NOMO-1 (cell line): ENCODE results near the gene LUC7L2.
A peak's percentile ranks its signal among the peaks of the same experiment; 100 is the strongest.
"Not testable (repeated sequence)": the region's sequence is repeated elsewhere in the genome, so short reads cannot be mapped to it uniquely, and the experiment has no call there.

Experiments used
- DNase-seq, 2 experiments: peaks; one replicate each; lab custom pipeline; 2025; ENCODE audit not compliant: unreplicated experiment in 2 of 2; lab: John Stamatoyannopoulos, UW

The LUC7L2 gene

GRCh38 chr7:139355320-139355719 lies 4.4 kb upstream of the LUC7L2 start:
- peak; percentile 20 to 64 for DNase-seq

- DNase-seq: not testable (repeated sequence)
Observed at GRCh38 chr7:139357729-139358506, 1.8 kb upstream of the LUC7L2 start.

- DNase-seq: peak in 1 of 2 experiments; percentile 43
Observed at GRCh38 chr7:139358541-139359365, 941 bp upstream of the LUC7L2 start.

GRCh38 chr7:139360210-139360947 lies 685 bp downstream of the LUC7L2 start:
- peak; percentile 71 to 82 for DNase-seq

- no peak for DNase-seq
Observed at GRCh38 chr7:139360948-139361307, 1.2 kb downstream of the LUC7L2 start.

- DNase-seq: no peak
Observed at GRCh38 chr7:139361523-139361922, 1.8 kb downstream of the LUC7L2 start.

- DNase-seq: no peak
Observed at GRCh38 chr7:139362302-139362701, 2.6 kb downstream of the LUC7L2 start.

- DNase-seq: no peak
Observed at GRCh38 chr7:139362981-139363380, 3.3 kb downstream of the LUC7L2 start.

GRCh38 chr7:139365336-139365735 lies 5.6 kb downstream of the LUC7L2 start:
- DNase-seq: no peak

GRCh38 chr7:139366400-139366799 lies 6.7 kb downstream of the LUC7L2 start:
- DNase-seq: no peak

GRCh38 chr7:139367438-139368155 lies 7.9 kb downstream of the LUC7L2 start:
- no peak for DNase-seq

- no peak for DNase-seq
Observed at GRCh38 chr7:139370301-139370942, 10.7 kb downstream of the LUC7L2 start.

- DNase-seq: no peak
Observed at GRCh38 chr7:139370943-139371313, 11.2 kb downstream of the LUC7L2 start.

GRCh38 chr7:139374246-139374645 lies 14.6 kb downstream of the LUC7L2 start:
- no peak for DNase-seq

GRCh38 chr7:139382439-139382838 lies 22.7 kb downstream of the LUC7L2 start:
- DNase-seq: no peak

GRCh38 chr7:139384611-139385010 lies 24.9 kb downstream of the LUC7L2 start:
- no peak for DNase-seq

GRCh38 chr7:139387594-139387993 lies 27.9 kb downstream of the LUC7L2 start:
- DNase-seq: no peak

GRCh38 chr7:139389091-139389490 lies 29.4 kb downstream of the LUC7L2 start:
- DNase-seq: no peak

GRCh38 chr7:139389774-139390173 lies 30.1 kb downstream of the LUC7L2 start:
- no peak for DNase-seq

- no peak for DNase-seq
Observed at GRCh38 chr7:139393621-139394211, 34.0 kb downstream of the LUC7L2 start.
